ENCODE data around the gene AADACL2.

GRCh38 chr3:151800431-151800830 lies 66.7 kb downstream of the AADACL2 start:
- TF ChIP-seq POLR2AphosphoS5 (IDR thresholded peaks at IDR 0.05; ENCODE audit: low read depth) (no peak), EZH2 (IDR thresholded peaks at IDR 0.05; ENCODE audit: low read depth, unreplicated experiment) (no peak), CTCF (conservative IDR thresholded peaks at IDR 0.05; ENCODE audit: low read depth in 2 of 2) (no peak), EZH2phosphoT487 (IDR thresholded peaks at IDR 0.05; ENCODE audit: unreplicated experiment) (no peak), STAT1 (IDR thresholded peaks at IDR 0.05; ENCODE audit: unreplicated experiment) (no peak), CREB1 (CRISPR knock-in tag; IDR thresholded peaks at IDR 0.05; ENCODE audit: low read depth) (no peak), REST (IDR thresholded peaks at IDR 0.05; ENCODE audit: unreplicated experiment) (no peak), JUNB (IDR thresholded peaks at IDR 0.05; ENCODE audit: unreplicated experiment) (no peak), ZNF462 (CRISPR knock-in tag; IDR thresholded peaks at IDR 0.05) (no peak), ETS1 (IDR thresholded peaks at IDR 0.05) (no peak), NANOG (IDR thresholded peaks at IDR 0.05; ENCODE audit: borderline replicate concordance) (no peak)
